CD4-positive, CD25-positive, alpha-beta regulatory T cell (primary cell): ENCODE results near the gene MORN2. TPM values are rescaled to one million over a fixed set of nuclear protein-coding genes. Genes with fewer than 3 reads are reported as not detected.
"Not testable (repeated sequence)": the region's sequence is repeated elsewhere in the genome, so short reads cannot be mapped to it uniquely, and the experiment has no call there.

Source experiments
- ATAC-seq, 2 donors: fragments of 150-1000 bp; cut with Tn5 transposase; one replicate each; pipeline ENCODE4 v1.10.0; 2021; ENCODE audit warnings: low read depth in 2 of 2, moderate number of reproducible peaks in 2 of 2, moderate library complexity in 1 of 2
- DNase-seq, 3 donors: peaks; one replicate each; pipeline versions ENCODE4 v3.0.0 to v3.0.0-alpha.2; 2012 to 2022; ENCODE audit warnings: mixed read lengths in 1 of 3
- H3K27ac ChIP-seq: one replicate; pipeline ENCODE4 v1.7.0; 2013; ENCODE audit warnings: mild to moderate bottlenecking, low read length; ENCODE audit not compliant: insufficient read depth, poor library complexity, severe bottlenecking
- H3K27me3 ChIP-seq: one replicate; pipeline ENCODE4 v1.7.0; 2013; ENCODE audit warnings: low read length; ENCODE audit not compliant: control insufficient read depth, insufficient read depth
- H3K36me3 ChIP-seq: one replicate; pipeline ENCODE4 v1.7.0; 2013; ENCODE audit warnings: mild to moderate bottlenecking, low read length, moderate library complexity; ENCODE audit not compliant: control insufficient read depth, insufficient read depth
- H3K4me1 ChIP-seq: 2 replicates; pipeline ENCODE4 v1.7.0; 2013; ENCODE audit warnings: mild to moderate bottlenecking, low read length; ENCODE audit not compliant: insufficient read depth, control insufficient read depth, poor library complexity, severe bottlenecking
- H3K4me3 ChIP-seq: one replicate; pipeline ENCODE4 v1.7.0; 2013; ENCODE audit warnings: low read depth, mild to moderate bottlenecking, low read length, moderate library complexity
- H3K9me3 ChIP-seq, 2 experiments: 1 replicate in 1 of 2; 2 replicates in 1 of 2; pipeline ENCODE4 v1.7.0; 2013; ENCODE audit warnings: low read length in 2 of 2, mild to moderate bottlenecking in 1 of 2, moderate library complexity in 1 of 2; ENCODE audit not compliant: control insufficient read depth in 2 of 2
- H3K27ac Mint-ChIP-seq, 3 donors: one replicate each; pipeline ENCODE4 v1.8.0; 2020 to 2022; ENCODE audit warnings: mild to moderate bottlenecking in 3 of 3, mixed read lengths in 3 of 3, moderate library complexity in 2 of 3
- H3K27me3 Mint-ChIP-seq: one replicate; pipeline ENCODE4 v1.8.0; 2022; ENCODE audit warnings: mild to moderate bottlenecking, mixed read lengths
- H3K36me3 Mint-ChIP-seq: one replicate; pipeline ENCODE4 v1.8.0; 2020; ENCODE audit warnings: mixed read lengths
- H3K4me1 Mint-ChIP-seq, 4 donors: one replicate each; pipeline ENCODE4 v1.8.0; 2020 to 2022; ENCODE audit warnings: mixed read lengths in 4 of 4, mild to moderate bottlenecking in 1 of 4
- H3K4me3 Mint-ChIP-seq, 4 donors: one replicate each; pipeline ENCODE4 v1.8.0; 2020 to 2022; ENCODE audit warnings: mild to moderate bottlenecking in 4 of 4, mixed read lengths in 4 of 4, moderate library complexity in 3 of 4
- H3K9me3 Mint-ChIP-seq, 7 donors: one replicate each; pipeline ENCODE4 v1.8.0; 2020 to 2022; ENCODE audit warnings: mixed read lengths in 7 of 7, mild to moderate bottlenecking in 3 of 7, moderate library complexity in 2 of 7
- polyA plus RNA-seq, 4 donors: library from polyadenylated mRNA; unstranded; fragments of 300-500 nt; fragmentation: Illumina TruSeq; gene quantifications; one replicate each; pipeline ENCODE4 v1.2.3, GENCODE V29; 2021
- total RNA-seq: library from RNA; stranded (reverse); gene quantifications from one replicate; pipeline ENCODE4 v1.2.3, GENCODE V29; 2022

Gene MORN2
- total RNA-seq (1.5 TPM), polyA plus RNA-seq (1 to 10 TPM; 4.5 to 8.0 (median 6.3) TPM)

DNA sequence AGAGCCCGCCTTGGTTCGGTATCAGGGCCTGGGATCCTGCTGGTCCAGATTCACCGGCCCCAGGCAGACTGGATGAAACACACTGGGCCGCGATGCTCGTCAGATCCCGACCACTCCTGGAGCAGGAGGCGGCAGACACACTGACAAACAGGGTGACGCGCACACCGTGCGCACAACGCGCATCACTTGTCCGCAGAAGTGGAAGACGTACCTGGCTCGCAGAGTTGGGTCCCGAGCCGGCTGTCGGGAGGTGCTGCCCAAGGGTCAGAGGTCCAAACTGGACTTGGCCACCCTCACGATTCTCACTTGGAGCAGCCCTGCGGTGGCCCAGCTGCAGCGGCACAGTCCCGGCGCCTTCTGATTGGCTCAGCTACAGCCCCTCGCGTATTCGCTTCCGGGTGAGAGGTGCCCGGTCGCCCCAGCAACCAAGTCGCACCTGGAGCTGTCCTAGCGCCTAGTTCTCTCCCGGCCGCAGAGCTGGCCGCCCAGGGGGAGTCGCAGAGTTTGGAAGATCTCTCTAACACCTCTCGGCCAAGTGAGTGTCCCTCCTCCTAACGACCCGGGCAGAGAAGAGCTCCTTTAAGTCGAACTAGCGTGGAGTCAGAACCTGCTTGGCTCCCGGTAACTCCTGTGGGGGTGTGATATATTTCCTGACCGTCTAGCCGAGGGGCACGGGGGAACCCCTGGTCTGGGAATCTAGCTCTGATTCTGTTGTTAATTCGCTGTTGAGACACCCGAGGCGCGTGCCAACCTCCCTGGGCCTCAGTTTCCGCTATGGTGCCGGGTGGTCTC is at the start of gene MORN2, which contains the start of gene DHX57:
Gene MORN2, plus strand, starts transcription at position 401 of the 792 bp plus-strand sequence.
Gene DHX57, minus strand, starts transcription at position 359 of the 792 bp plus-strand sequence. CDS start 7,529 bp downstream, outside the sequence.
- no peaks in the 10 kb centered on the region for H3K27me3 Mint-ChIP-seq
- H3K4me3 Mint-ChIP-seq = peak within 1 kb of the TSS; percentile 85 to 100 (median 96)
- ATAC-seq (peak; percentile 97 to 99), DNase-seq (peak; percentile 72 to 87 (median 82))
- Histone ChIP-seq H3K27me3 (no peaks in the 10 kb centered on the region), H3K27ac (peak within 1 kb of the TSS; percentile 59), H3K36me3 (no peaks in the 10 kb centered on the region), H3K9me3 (no peaks in the 10 kb centered on the region), H3K4me3 (peak within 1 kb of the TSS; percentile 79), H3K4me1 (peaks cover 16% of the 10 kb centered on the region)
- H3K9me3 Mint-ChIP-seq = peaks cover 0 to 9% (median 4%) of the 10 kb centered on the region in 7 donors
- peaks cover 14% of the 10 kb centered on the region for H3K36me3 Mint-ChIP-seq
- H3K27ac Mint-ChIP-seq = peak within 1 kb of the TSS; percentile 72 to 99 (median 98)
- peaks cover 23 to 38% (median 27%) of the 10 kb centered on the region in 4 donors for H3K4me1 Mint-ChIP-seq

DNA sequence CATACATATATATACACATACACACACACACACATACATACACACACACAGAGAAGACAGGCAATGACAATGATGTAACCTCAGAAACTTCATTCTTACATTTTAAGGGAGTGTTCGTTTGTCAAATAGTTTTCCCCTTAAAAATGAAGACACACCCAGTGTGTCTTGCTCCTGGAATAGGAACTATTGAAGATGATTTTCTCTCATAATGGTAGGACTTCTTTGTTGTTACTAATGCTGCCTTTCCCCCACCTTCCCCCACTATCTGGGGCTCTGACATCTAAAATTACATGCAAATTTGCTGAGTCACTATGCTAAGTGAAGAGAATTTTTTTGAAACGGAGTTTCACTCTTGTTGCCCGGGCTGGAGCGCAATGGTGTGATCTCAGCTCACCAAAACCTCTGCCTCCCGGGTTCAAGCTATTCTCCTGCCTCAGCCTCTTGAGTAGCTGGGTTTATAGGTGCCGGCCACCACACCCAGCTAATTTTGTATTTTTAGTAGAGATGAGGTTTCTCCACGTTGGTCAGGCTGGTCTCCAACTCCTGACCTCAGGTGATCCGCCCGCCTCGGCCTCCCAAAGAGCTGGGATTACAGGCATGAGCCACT is 48.1 kb upstream of the MORN2 start:
- not testable (repeated sequence) for H3K4me3 Mint-ChIP-seq, H3K4me1 ChIP-seq, H3K27me3 Mint-ChIP-seq, H3K4me3 ChIP-seq, H3K9me3 ChIP-seq, H3K27ac ChIP-seq, ATAC-seq, H3K4me1 Mint-ChIP-seq, H3K9me3 Mint-ChIP-seq, H3K27me3 ChIP-seq
- peak overlapping the region in 1 of 3 donors; percentile 38 for H3K27ac Mint-ChIP-seq
- DNase-seq = peak in 1 of 3 donors; percentile 23
- H3K36me3 Mint-ChIP-seq = peaks cover 28% of the 10 kb centered on the region
- H3K36me3 ChIP-seq = peaks cover 31% of the 10 kb centered on the region

DNA sequence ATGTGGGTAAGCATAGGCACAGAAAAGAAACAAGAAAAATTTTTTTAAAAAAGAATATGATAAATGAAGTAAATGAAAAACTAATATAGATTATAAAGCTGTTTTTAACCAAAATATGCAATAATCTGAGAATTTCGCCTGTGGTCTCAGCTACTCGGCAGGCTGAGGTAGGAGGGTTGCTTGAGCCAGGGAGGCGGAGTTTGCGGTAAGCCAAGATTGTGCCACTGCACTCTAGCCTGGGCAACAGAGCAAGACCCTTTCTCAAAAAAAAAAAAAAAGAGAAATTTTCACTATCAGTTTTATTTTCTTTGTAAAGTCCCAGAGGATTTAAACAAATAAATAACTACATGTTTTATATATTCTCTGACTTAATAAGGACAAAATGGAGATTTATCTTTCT is 47.3 kb upstream of the MORN2 start:
- Mint-ChIP-seq H3K4me3 (no peak overlapping the region), H3K27ac (no peak overlapping the region), H3K9me3 (peaks cover 0 to 3% (median 0%) of the 10 kb centered on the region in 7 donors), H3K4me1 (no peaks in the 10 kb centered on the region), H3K27me3 (no peaks in the 10 kb centered on the region), H3K36me3 (peaks cover 25% of the 10 kb centered on the region)
- H3K27ac ChIP-seq = no peak overlapping the region
- no peak overlapping the region for H3K4me3 ChIP-seq
- no peaks in the 10 kb centered on the region for H3K9me3 ChIP-seq
- H3K4me1 ChIP-seq = no peaks in the 10 kb centered on the region
- DNase-seq (no peak), ATAC-seq (no peak)
- H3K27me3 ChIP-seq = no peaks in the 10 kb centered on the region
- H3K36me3 ChIP-seq = peaks cover 28% of the 10 kb centered on the region

DNA sequence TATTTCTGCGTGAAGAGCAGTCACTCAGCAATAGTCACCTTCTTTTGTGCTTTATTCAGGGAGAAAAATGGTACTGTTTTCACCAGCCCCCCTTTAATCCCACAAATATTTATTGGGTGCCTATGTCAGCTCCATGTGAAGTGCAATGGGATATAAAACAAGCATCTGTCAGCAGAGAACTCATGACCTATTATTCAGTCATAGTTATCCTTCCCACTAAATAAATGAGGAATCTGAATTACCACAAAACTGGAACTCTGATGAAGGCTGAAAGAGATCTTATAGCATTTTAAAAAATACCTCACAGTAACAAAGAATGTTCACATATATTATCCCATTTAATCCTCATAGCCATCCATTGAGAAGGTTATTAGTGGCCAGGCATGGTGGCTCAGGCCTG is 45.8 kb upstream of the MORN2 start:
- no peak for ATAC-seq
- no peak overlapping the region for H3K27ac Mint-ChIP-seq
- no peaks in the 10 kb centered on the region for H3K9me3 Mint-ChIP-seq
- Histone ChIP-seq H3K4me3 (no peak overlapping the region), H3K36me3 (peaks cover 19% of the 10 kb centered on the region), H3K4me1 (no peaks in the 10 kb centered on the region), H3K27me3 (no peaks in the 10 kb centered on the region), H3K9me3 (no peaks in the 10 kb centered on the region), H3K27ac (no peak overlapping the region)
- DNase-seq = no peak
- H3K27me3 Mint-ChIP-seq = no peaks in the 10 kb centered on the region
- no peak overlapping the region for H3K4me3 Mint-ChIP-seq
- no peaks in the 10 kb centered on the region for H3K4me1 Mint-ChIP-seq
- H3K36me3 Mint-ChIP-seq = peaks cover 24% of the 10 kb centered on the region

DNA sequence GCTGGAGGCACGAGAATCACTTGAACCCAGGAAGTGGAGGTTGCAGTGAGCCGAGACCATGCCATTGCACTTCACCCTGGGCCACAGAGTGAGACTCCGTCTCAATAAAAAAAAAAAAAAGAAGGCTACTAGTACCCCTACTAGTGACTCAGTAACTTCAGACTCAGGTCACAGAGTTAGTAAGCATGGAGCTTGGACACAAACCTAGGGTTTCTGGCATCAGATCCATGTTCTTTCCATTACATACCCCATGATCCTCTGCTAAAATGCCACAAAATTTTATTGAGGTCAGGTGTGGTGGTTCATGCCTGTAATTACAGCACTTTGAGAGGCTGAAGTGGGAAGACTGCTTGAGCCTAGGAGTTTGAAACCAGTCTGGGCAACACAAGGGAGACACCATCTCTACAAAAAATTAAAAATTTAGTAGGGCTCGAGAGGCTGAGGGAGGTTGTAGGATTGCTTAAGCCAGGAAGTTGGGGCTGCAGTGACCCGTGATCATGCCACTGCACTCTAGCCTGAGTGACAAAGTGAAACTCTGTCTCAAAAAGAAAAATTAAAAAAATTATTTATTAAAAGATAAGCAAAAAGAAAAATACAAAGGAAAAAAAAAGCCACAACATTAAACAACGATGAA is 45.1 kb upstream of the MORN2 start:
- H3K4me1 ChIP-seq = no peaks in the 10 kb centered on the region
- DNase-seq (no peak), ATAC-seq (no peak)
- Mint-ChIP-seq H3K4me3 (no peak overlapping the region), H3K4me1 (no peaks in the 10 kb centered on the region), H3K27ac (no peak overlapping the region), H3K9me3 (no peaks in the 10 kb centered on the region), H3K36me3 (peaks cover 23% of the 10 kb centered on the region), H3K27me3 (no peaks in the 10 kb centered on the region)
- no peak overlapping the region for H3K4me3 ChIP-seq
- H3K27ac ChIP-seq = no peak overlapping the region
- no peaks in the 10 kb centered on the region for H3K27me3 ChIP-seq
- H3K9me3 ChIP-seq = no peaks in the 10 kb centered on the region
- H3K36me3 ChIP-seq = peaks cover 18% of the 10 kb centered on the region

DNA sequence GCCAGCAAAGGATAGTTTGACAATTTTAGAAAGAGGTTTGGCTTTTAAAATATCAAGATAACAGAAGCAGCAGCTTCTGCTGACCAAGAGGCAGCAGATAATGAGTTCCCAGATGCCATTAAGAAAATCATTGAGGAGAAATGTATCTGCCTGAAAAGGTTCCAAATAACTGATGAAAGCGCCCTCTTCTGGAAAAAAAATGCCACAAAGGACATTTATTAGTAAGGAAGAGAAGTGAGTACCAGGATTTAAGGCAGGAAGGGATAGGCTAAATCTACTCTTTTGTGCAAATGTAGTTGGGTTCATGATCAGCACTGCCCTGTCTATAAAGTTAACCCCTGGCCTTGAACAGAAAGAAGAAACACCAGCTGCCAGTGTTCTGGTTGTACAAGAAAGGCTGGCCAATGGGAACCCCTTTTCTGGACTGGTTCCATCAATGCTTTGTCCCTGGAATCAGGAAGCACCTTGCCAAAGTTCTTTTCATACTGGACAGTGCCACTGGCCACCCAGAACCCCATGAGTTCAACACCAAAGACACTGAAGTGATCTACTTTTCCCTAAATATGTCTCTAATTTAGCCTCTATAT is 40.7 kb upstream of the MORN2 start:
- H3K27me3 ChIP-seq = no peaks in the 10 kb centered on the region
- peaks cover 31% of the 10 kb centered on the region for H3K36me3 ChIP-seq
- Mint-ChIP-seq H3K4me1 (no peaks in the 10 kb centered on the region), H3K27ac (no peak overlapping the region), H3K27me3 (no peaks in the 10 kb centered on the region), H3K4me3 (no peak overlapping the region), H3K36me3 (peaks cover 21% of the 10 kb centered on the region), H3K9me3 (no peaks in the 10 kb centered on the region)
- no peak overlapping the region for H3K4me3 ChIP-seq
- ATAC-seq = no peak
- H3K9me3 ChIP-seq = no peaks in the 10 kb centered on the region
- DNase-seq = peak in 2 of 3 donors; percentile 3 to 45
- H3K27ac ChIP-seq = no peak overlapping the region
- H3K4me1 ChIP-seq = no peaks in the 10 kb centered on the region

DNA sequence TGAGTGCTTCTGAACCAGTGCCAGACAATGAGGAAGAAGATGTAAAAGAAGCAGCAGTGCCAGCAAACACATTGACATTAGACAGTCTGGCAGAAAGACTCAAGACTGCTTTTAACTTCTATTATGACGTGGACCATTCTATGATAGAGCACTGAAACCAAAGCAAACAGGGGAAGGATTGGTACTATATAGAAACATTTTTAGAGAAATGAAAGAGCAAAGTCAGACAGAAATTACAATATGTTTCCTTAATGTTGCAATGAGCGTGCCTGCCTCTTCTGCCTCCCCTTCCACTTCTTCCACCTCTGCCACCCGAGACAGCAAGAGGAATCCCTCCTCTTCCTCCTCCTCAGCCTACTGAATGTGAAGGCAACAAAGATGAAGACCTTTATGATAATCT is 39.8 kb upstream of the MORN2 start:
- H3K27ac Mint-ChIP-seq = peak overlapping the region in 2 of 3 donors; percentile 7 to 66
- no peaks in the 10 kb centered on the region for H3K4me1 ChIP-seq
- no peak overlapping the region for H3K4me3 ChIP-seq
- H3K4me1 Mint-ChIP-seq = no peaks in the 10 kb centered on the region
- H3K27me3 ChIP-seq = no peaks in the 10 kb centered on the region
- ATAC-seq (peak in 1 of 2 donors; percentile 42), DNase-seq (no peak)
- no peaks in the 10 kb centered on the region for H3K9me3 ChIP-seq
- peaks cover 21% of the 10 kb centered on the region for H3K36me3 Mint-ChIP-seq
- H3K4me3 Mint-ChIP-seq = no peak overlapping the region
- H3K9me3 Mint-ChIP-seq = no peaks in the 10 kb centered on the region
- no peak overlapping the region for H3K27ac ChIP-seq
- H3K36me3 ChIP-seq = peaks cover 32% of the 10 kb centered on the region
- H3K27me3 Mint-ChIP-seq = no peaks in the 10 kb centered on the region
